SU-DHL-6 (cell line): ENCODE measurements around the gene PRKG2.

ENCODE experiments used
- H2AFZ ChIP-seq: fragments of 200-600 bp; sonication (generic); 2 replicates; pipeline ENCODE4 v1.6.1; 2014; ENCODE audit warnings: low read depth, mild to moderate bottlenecking, moderate library complexity, mixed read lengths, antibody characterized with exemption, low read length; ENCODE audit not compliant: severe bottlenecking
- H3F3A ChIP-seq: fragments of 200-600 bp; shearing (Covaris generic); 2 replicates; pipeline ENCODE4 v1.6.0; 2016; ENCODE audit warnings: antibody characterized with exemption, mild to moderate bottlenecking; ENCODE audit not compliant: insufficient read depth
- H3K27ac ChIP-seq: fragments of 200-600 bp; sonication (generic); 2 replicates; pipeline ENCODE4 v1.5.1; 2016; ENCODE audit warnings: low read depth, mild to moderate bottlenecking, low read length, moderate library complexity, mixed read lengths
- H3K27me3 ChIP-seq: fragments of 200-600 bp; sonication (generic), shearing (Covaris generic); 2 replicates; pipeline ENCODE4 v1.6.0; 2014; ENCODE audit warnings: mild to moderate bottlenecking, low read length
- H3K36me3 ChIP-seq: fragments of 200-600 bp; sonication (generic); 2 replicates; pipeline ENCODE4 v1.6.1; 2014; ENCODE audit warnings: mild to moderate bottlenecking, low read length, mixed read lengths
- H3K4me2 ChIP-seq: fragments of 300-600, 200-600 bp; shearing (Covaris generic), sonication (generic); 2 replicates; pipeline ENCODE4 v1.6.0; 2014; ENCODE audit warnings: low read length, low read depth, mild to moderate bottlenecking; ENCODE audit not compliant: poor library complexity, severe bottlenecking
- H3K4me3 ChIP-seq: fragments of 200-600 bp; sonication (generic); 2 replicates; pipeline ENCODE4 v1.5.1; 2014; ENCODE audit warnings: antibody characterized with exemption, low read length, mild to moderate bottlenecking, mixed read lengths; ENCODE audit not compliant: insufficient read depth, poor library complexity, severe bottlenecking
- H3K79me2 ChIP-seq: fragments of 200-600 bp; sonication (generic); 2 replicates; pipeline ENCODE4 v1.6.1; 2014; ENCODE audit warnings: mild to moderate bottlenecking, low read length, moderate library complexity; ENCODE audit not compliant: insufficient read depth
- H3K9ac ChIP-seq: fragments of 200-600 bp; sonication (generic); 2 replicates; pipeline ENCODE4 v1.7.0; 2014; ENCODE audit warnings: mild to moderate bottlenecking, low read length
- H3K9me2 ChIP-seq: fragments of 200-600 bp; sonication (generic); replicated peaks from 2 replicates; pipeline ENCODE4 v1.6.1; 2014; ENCODE audit warnings: low read length; ENCODE audit not compliant: insufficient read depth
- H3K9me3 ChIP-seq: fragments of 200-600 bp; sonication (generic); 2 replicates; pipeline ENCODE4 v1.6.1; 2014; ENCODE audit warnings: low read length, mixed read lengths; ENCODE audit not compliant: insufficient read depth
- H4K20me1 ChIP-seq: fragments of 200-600 bp; sonication (generic); 2 replicates; pipeline ENCODE4 v1.6.1; 2014; ENCODE audit warnings: low read depth, mild to moderate bottlenecking, antibody characterized with exemption, low read length, moderate library complexity, mixed read lengths
- CTCF ChIP-seq: fragments of 200-600 bp; sonication (generic); IDR thresholded peaks from one replicate; pipeline ENCODE4 v1.5.1; 2017; ENCODE audit warnings: antibody characterized with exemption, mild to moderate bottlenecking, low read length, moderate library complexity; ENCODE audit not compliant: insufficient read depth, poor library complexity, severe bottlenecking
- EZH2phosphoT487 ChIP-seq: fragments of 200-600 bp; sonication (generic), shearing (Covaris generic); conservative IDR thresholded peaks from 2 replicates; pipeline ENCODE4 v1.6.1; 2018; ENCODE audit warnings: mild to moderate bottlenecking, antibody characterized with exemption, low read length, moderate library complexity, mixed read lengths

PRKG2 gene

GRCh38 chr4:81195475-81195874 lies 19.5 kb downstream of the PRKG2 start:
- Histone ChIP-seq H4K20me1 (no peaks in the 10 kb centered on the region), H3K9me2 (no peaks in the 10 kb centered on the region), H3K79me2 (no peaks in the 10 kb centered on the region), H3F3A (no peaks in the 10 kb centered on the region), H3K9ac (no peak overlapping the region), H3K4me3 (no peak overlapping the region), H3K27ac (no peak overlapping the region), H3K36me3 (no peaks in the 10 kb centered on the region), H2AFZ (no peak overlapping the region), H3K27me3 (no peaks in the 10 kb centered on the region), H3K9me3 (no peaks in the 10 kb centered on the region), H3K4me2 (no peak overlapping the region)
- no peak for TF ChIP-seq CTCF
- no peak for TF ChIP-seq EZH2phosphoT487

- Histone ChIP-seq H3K9me3 (no peaks in the 10 kb centered on the region), H2AFZ (no peak overlapping the region), H3K4me2 (no peak overlapping the region), H3K27ac (no peak overlapping the region), H3K9me2 (no peaks in the 10 kb centered on the region), H3K9ac (no peak overlapping the region), H3K4me3 (no peak overlapping the region), H4K20me1 (no peaks in the 10 kb centered on the region), H3K36me3 (no peaks in the 10 kb centered on the region), H3K27me3 (no peaks in the 10 kb centered on the region), H3K79me2 (no peaks in the 10 kb centered on the region), H3F3A (no peaks in the 10 kb centered on the region)
- TF ChIP-seq EZH2phosphoT487 = no peak
- no peak for TF ChIP-seq CTCF
These were observed 20.7 kb downstream of the PRKG2 start for GRCh38 chr4:81194286-81194685.

DNA sequence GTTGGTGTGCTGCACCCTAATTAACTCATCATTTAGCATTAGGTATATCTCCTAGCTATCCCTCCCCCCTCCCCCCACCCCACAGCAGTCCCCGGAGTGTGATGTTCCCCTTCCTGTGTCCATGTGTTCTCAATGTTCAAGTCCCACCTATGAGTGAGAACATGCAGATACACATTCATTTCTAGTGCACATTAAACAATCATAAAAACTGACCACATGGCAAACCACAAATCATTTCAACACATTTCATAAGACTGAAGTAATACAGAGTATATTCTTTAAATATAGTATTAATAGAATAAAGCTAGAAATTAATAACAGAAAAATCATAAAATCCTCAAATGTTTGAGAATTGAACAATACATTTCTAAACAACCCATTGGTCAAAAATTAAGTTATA lies 34.1 kb downstream of the PRKG2 start:
- Histone ChIP-seq H3K4me3 (no peak overlapping the region), H3K9me2 (no peaks in the 10 kb centered on the region), H3K4me2 (no peak overlapping the region), H3K36me3 (no peaks in the 10 kb centered on the region), H3K9ac (no peak overlapping the region), H2AFZ (no peak overlapping the region), H3K27ac (no peak overlapping the region), H3K79me2 (no peaks in the 10 kb centered on the region), H3F3A (no peaks in the 10 kb centered on the region), H3K9me3 (no peaks in the 10 kb centered on the region), H4K20me1 (no peaks in the 10 kb centered on the region), H3K27me3 (no peaks in the 10 kb centered on the region)
- TF ChIP-seq CTCF (no peak), EZH2phosphoT487 (no peak)

DNA sequence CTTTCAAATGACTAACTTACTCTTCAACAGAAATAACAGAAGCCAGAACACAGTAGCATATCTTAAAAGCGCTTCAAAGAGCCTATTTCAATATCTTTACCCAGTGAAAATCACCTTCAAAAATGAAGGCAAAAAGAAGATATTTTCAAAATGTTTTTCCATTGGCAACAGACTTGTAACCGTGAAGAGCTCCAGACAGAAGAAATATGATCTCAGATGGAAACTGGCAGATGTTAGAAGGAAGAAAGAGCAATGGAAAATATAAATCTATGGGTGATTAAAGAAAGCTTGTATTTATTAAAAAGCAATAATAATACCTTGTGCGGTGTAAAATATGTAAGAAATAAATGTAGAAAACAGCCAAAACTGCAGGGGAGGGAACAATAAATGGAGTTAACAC lies 35.7 kb downstream of the PRKG2 start:
- Histone ChIP-seq H3K9me3 (no peaks in the 10 kb centered on the region), H2AFZ (no peak overlapping the region), H3F3A (no peaks in the 10 kb centered on the region), H3K4me3 (no peak overlapping the region), H3K79me2 (no peaks in the 10 kb centered on the region), H3K27ac (no peak overlapping the region), H4K20me1 (no peaks in the 10 kb centered on the region), H3K9me2 (no peaks in the 10 kb centered on the region), H3K4me2 (no peak overlapping the region), H3K9ac (no peak overlapping the region), H3K36me3 (no peaks in the 10 kb centered on the region), H3K27me3 (no peaks in the 10 kb centered on the region)
- no peak for TF ChIP-seq CTCF
- TF ChIP-seq EZH2phosphoT487 = no peak
